Measurements from ENCODE around the gene ALDH1A1.

DNA sequence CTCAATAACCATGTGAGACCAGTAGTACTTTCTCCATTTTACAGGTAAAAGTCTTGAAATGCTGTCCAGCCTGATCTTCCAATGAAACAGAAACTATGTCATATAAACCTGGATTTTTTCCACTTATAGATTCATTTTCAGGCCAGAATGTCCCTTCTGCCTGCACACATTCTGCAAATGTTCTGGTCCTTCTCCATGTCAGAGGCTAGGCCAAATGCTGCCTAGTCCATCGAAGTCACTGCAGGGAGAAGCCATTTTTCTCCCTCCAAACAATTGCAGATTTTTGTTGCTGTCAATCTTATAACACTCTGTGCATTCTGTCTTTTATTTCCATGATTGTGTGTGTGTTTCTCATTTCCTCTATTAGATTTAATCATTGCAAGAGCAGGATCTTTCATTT lies 59.4 kb downstream of the ALDH1A1 start:
- TF ChIP-seq SP7 (tag by site-specific recombination; IDR thresholded peaks at IDR 0.05): no peak
- TF ChIP-seq, protein P1, sequence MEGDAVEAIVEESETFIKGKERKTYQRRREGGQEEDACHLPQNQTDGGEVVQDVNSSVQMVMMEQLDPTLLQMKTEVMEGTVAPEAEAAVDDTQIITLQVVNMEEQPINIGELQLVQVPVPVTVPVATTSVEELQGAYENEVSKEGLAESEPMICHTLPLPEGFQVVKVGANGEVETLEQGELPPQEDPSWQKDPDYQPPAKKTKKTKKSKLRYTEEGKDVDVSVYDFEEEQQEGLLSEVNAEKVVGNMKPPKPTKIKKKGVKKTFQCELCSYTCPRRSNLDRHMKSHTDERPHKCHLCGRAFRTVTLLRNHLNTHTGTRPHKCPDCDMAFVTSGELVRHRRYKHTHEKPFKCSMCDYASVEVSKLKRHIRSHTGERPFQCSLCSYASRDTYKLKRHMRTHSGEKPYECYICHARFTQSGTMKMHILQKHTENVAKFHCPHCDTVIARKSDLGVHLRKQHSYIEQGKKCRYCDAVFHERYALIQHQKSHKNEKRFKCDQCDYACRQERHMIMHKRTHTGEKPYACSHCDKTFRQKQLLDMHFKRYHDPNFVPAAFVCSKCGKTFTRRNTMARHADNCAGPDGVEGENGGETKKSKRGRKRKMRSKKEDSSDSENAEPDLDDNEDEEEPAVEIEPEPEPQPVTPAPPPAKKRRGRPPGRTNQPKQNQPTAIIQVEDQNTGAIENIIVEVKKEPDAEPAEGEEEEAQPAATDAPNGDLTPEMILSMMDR (tag by site-specific recombination; IDR thresholded peaks at IDR 0.05): no peak

All from HEK293 (cell line).